ENCODE results near the gene LYPLAL1.

DNA sequence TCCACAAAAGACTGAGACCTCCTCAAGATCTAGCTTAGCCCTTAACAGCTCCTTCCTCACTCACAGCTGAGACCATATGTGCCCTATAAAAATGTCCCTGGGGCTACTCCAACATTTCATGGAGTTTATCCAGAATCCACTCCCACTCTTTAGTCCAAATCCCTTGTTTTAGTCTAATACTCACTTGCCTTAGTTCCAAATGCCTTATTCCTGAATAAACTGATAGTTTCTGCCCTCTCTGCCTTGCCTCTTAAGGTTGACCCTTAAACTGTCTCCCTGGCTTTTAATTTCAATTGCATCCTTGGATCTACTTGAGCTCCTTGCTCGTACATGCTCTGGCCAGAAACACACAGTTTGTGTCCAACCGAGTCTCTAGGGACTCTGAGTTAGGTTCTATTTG is 47.3 kb upstream of the LYPLAL1 start:
- TF ChIP-seq, protein P1, sequence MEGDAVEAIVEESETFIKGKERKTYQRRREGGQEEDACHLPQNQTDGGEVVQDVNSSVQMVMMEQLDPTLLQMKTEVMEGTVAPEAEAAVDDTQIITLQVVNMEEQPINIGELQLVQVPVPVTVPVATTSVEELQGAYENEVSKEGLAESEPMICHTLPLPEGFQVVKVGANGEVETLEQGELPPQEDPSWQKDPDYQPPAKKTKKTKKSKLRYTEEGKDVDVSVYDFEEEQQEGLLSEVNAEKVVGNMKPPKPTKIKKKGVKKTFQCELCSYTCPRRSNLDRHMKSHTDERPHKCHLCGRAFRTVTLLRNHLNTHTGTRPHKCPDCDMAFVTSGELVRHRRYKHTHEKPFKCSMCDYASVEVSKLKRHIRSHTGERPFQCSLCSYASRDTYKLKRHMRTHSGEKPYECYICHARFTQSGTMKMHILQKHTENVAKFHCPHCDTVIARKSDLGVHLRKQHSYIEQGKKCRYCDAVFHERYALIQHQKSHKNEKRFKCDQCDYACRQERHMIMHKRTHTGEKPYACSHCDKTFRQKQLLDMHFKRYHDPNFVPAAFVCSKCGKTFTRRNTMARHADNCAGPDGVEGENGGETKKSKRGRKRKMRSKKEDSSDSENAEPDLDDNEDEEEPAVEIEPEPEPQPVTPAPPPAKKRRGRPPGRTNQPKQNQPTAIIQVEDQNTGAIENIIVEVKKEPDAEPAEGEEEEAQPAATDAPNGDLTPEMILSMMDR (IDR thresholded peaks at IDR 0.05; ENCODE audit: insufficient read depth, low read length, poor library complexity, severe bottlenecking), result no peak
- TF ChIP-seq EZH2phosphoT487 (conservative IDR thresholded peaks at IDR 0.05; ENCODE audit: low read length), result no peak

All from SU-DHL-6 (cell line).